A549 treated with DMSO at 1 μM for 4 hours (cell line): Measurements from ENCODE around the gene KL. TPM values are rescaled to one million over a fixed set of nuclear protein-coding genes. Genes with fewer than 3 reads are reported as not detected.

Source experiments
- total RNA-seq: library from RNA; stranded (reverse); fragments of 200-300 nt; extraction: Qiagen RNA extraction; gene quantifications from 5 replicates; pipeline ENCODE4 v1.2.3, GENCODE V29; 2022; ENCODE audit warnings: low read depth

Gene KL
- total RNA-seq, result 0.01 to 0.03 TPM (median 0.03 TPM) in 3 of 5 replicates, not detected in the others

DNA sequence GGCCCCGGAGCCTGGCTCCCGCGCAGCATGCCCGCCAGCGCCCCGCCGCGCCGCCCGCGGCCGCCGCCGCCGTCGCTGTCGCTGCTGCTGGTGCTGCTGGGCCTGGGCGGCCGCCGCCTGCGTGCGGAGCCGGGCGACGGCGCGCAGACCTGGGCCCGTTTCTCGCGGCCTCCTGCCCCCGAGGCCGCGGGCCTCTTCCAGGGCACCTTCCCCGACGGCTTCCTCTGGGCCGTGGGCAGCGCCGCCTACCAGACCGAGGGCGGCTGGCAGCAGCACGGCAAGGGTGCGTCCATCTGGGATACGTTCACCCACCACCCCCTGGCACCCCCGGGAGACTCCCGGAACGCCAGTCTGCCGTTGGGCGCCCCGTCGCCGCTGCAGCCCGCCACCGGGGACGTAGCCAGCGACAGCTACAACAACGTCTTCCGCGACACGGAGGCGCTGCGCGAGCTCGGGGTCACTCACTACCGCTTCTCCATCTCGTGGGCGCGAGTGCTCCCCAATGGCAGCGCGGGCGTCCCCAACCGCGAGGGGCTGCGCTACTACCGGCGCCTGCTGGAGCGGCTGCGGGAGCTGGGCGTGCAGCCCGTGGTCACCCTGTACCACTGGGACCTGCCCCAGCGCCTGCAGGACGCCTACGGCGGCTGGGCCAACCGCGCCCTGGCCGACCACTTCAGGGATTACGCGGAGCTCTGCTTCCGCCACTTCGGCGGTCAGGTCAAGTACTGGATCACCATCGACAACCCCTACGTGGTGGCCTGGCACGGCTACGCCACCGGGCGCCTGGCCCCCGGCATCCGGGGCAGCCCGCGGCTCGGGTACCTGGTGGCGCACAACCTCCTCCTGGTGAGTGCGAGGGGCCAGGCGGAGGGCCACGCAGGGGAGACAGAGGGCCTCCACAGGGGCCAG, at the start of gene KL:
Gene KL, plus strand, starts transcription at position 10 of the 909 bp plus-strand sequence. Its CDS starts 18 bp downstream, at position 28.

